HL-60 (cell line): ENCODE measurements around the gene RGS6.

ENCODE experiments used
- POLR2AphosphoS5 ChIP-seq: IDR thresholded peaks from 2 replicates; pipeline ENCODE4 v1.6.1; 2012; ENCODE audit warnings: low read depth
- TF ChIP-seq, protein P1 (sequence below): IDR thresholded peaks from one replicate; pipeline ENCODE4 v1.5.1; 2011; ENCODE audit warnings: low read length, control low read depth, inconsistent platforms; ENCODE audit not compliant: insufficient read depth
- TF ChIP-seq, protein P2 (sequence below): IDR thresholded peaks from 2 replicates; pipeline ENCODE4 v1.6.1; 2012; ENCODE audit warnings: low read depth; ENCODE audit not compliant: insufficient replicate concordance

DNA sequence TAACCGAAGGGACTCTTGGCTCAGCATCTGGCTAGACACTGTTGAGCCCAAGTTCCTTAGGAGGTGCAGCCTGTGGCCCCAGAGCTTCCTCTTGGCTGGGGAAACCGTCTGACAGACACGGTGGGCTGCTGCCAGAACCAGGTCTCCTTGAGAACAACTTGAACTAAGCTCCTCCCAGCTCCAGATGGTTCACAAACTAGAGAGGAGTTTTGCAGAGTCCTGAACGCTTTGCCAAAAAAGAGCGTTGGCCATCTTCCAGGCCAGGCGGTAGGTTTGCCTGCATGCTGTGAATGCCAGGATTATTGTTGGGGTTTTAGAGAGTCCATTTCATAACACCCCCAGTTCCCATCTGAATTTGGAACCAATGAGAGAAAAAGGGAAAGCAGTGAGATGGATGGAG, 399.8 kb downstream of the RGS6 start:
- no peak for TF ChIP-seq POLR2AphosphoS5
- TF ChIP-seq, protein P1, sequence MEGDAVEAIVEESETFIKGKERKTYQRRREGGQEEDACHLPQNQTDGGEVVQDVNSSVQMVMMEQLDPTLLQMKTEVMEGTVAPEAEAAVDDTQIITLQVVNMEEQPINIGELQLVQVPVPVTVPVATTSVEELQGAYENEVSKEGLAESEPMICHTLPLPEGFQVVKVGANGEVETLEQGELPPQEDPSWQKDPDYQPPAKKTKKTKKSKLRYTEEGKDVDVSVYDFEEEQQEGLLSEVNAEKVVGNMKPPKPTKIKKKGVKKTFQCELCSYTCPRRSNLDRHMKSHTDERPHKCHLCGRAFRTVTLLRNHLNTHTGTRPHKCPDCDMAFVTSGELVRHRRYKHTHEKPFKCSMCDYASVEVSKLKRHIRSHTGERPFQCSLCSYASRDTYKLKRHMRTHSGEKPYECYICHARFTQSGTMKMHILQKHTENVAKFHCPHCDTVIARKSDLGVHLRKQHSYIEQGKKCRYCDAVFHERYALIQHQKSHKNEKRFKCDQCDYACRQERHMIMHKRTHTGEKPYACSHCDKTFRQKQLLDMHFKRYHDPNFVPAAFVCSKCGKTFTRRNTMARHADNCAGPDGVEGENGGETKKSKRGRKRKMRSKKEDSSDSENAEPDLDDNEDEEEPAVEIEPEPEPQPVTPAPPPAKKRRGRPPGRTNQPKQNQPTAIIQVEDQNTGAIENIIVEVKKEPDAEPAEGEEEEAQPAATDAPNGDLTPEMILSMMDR = no peak
- TF ChIP-seq, protein P2, sequence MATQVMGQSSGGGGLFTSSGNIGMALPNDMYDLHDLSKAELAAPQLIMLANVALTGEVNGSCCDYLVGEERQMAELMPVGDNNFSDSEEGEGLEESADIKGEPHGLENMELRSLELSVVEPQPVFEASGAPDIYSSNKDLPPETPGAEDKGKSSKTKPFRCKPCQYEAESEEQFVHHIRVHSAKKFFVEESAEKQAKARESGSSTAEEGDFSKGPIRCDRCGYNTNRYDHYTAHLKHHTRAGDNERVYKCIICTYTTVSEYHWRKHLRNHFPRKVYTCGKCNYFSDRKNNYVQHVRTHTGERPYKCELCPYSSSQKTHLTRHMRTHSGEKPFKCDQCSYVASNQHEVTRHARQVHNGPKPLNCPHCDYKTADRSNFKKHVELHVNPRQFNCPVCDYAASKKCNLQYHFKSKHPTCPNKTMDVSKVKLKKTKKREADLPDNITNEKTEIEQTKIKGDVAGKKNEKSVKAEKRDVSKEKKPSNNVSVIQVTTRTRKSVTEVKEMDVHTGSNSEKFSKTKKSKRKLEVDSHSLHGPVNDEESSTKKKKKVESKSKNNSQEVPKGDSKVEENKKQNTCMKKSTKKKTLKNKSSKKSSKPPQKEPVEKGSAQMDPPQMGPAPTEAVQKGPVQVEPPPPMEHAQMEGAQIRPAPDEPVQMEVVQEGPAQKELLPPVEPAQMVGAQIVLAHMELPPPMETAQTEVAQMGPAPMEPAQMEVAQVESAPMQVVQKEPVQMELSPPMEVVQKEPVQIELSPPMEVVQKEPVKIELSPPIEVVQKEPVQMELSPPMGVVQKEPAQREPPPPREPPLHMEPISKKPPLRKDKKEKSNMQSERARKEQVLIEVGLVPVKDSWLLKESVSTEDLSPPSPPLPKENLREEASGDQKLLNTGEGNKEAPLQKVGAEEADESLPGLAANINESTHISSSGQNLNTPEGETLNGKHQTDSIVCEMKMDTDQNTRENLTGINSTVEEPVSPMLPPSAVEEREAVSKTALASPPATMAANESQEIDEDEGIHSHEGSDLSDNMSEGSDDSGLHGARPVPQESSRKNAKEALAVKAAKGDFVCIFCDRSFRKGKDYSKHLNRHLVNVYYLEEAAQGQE = no peak
